VCaP (cell line): Measurements from ENCODE around the gene ATP13A5.

Source experiments
- H3K27ac ChIP-seq: fragments of 450-650 bp; 2 replicates; pipeline ENCODE4 v1.5.1; 2017
- CTCF ChIP-seq: fragments of 450-650 bp; conservative IDR thresholded peaks from 2 replicates; pipeline ENCODE4 v1.5.1; 2017; ENCODE audit warnings: mild to moderate bottlenecking, moderate library complexity

ATP13A5 gene

GRCh38 chr3:193228206-193228605 lies 150.3 kb downstream of the ATP13A5 start:
- no peak for TF ChIP-seq CTCF
- no peak overlapping the region for H3K27ac ChIP-seq

GRCh38 chr3:193225302-193226125 lies 153.0 kb downstream of the ATP13A5 start:
- H3K27ac ChIP-seq: no peak overlapping the region
- no peak for TF ChIP-seq CTCF
